Gastrocnemius medialis (tissue), 4 donors: ENCODE measurements around the gene RAB3D. TPM values are rescaled to one million over a fixed set of nuclear protein-coding genes. Genes with fewer than 3 reads are reported as not detected.
"Not testable (repeated sequence)": the region's sequence is repeated elsewhere in the genome, so short reads cannot be mapped to it uniquely, and the experiment has no call there.

Experiments
- ATAC-seq, 2 donors: fragments of 150-250 bp; one replicate each; pipeline ENCODE4 v1.9.1; 2016
- DNase-seq, 2 donors: peaks; one replicate each; pipeline ENCODE4 v3.0.0-alpha.2; 2019
- H3K27ac ChIP-seq, 4 donors: fragments of 200-600 bp; sonication (generic); 1 replicate in 1 of 4; 2 replicates in 3 of 4; pipeline ENCODE4 v1.5.1; 2016 to 2018; ENCODE audit warnings: mild to moderate bottlenecking in 2 of 4, moderate library complexity in 1 of 4
- H3K27me3 ChIP-seq, 3 donors: fragments of 200-600 bp; sonication (generic) in 2 of 3; 1 replicate in 1 of 3; 2 replicates in 2 of 3; pipeline versions ENCODE4 v1.5.1 to v1.6.0; 2016 to 2019; ENCODE audit warnings: mild to moderate bottlenecking in 1 of 3, moderate library complexity in 1 of 3
- H3K36me3 ChIP-seq, 2 donors: fragments of 200-600 bp; sonication (generic) in 1 of 2; one replicate each; pipeline ENCODE4 v1.5.1; 2017 to 2018
- H3K4me1 ChIP-seq, 2 donors: fragments of 200-600 bp; sonication (generic) in 1 of 2; one replicate each; pipeline ENCODE4 v1.5.1; 2016 to 2017; ENCODE audit warnings: mild to moderate bottlenecking in 2 of 2
- H3K4me3 ChIP-seq, 4 donors: fragments of 200-600 bp; sonication (generic) in 3 of 4; 1 replicate in 1 of 4; 2 replicates in 3 of 4; pipeline ENCODE4 v1.5.1; 2016 to 2019; ENCODE audit warnings: mild to moderate bottlenecking in 2 of 4
- H3K9me3 ChIP-seq, 3 donors: fragments of 200-600 bp; sonication (generic) in 2 of 3; 1 replicate in 1 of 3; 2 replicates in 2 of 3; pipeline ENCODE4 v1.5.1; 2016 to 2019
- POLR2A ChIP-seq, 2 donors: fragments of 450-650 bp; IDR thresholded peaks; one replicate each; pipeline ENCODE4 v1.6.1; 2017; ENCODE audit warnings: antibody characterized with exemption in 2 of 2, mild to moderate bottlenecking in 2 of 2, moderate library complexity in 2 of 2
- in situ Hi-C, 4 donors: fragments of 200-750 bp; cut with MboI; loops; one replicate each; pipeline versions ENCODE4 v1.15.0 to v1.8.0; 2017; ENCODE audit warnings: low sequenced_read_pairs in 4 of 4
- intact Hi-C: fragments of 100-400 bp; cut with DNase I; formaldehyde crosslinking; loops from one replicate; pipeline ENCODE4 v1.15.1; 2023; ENCODE audit warnings: low total_unique reads
- total RNA-seq, 4 donors: library from RNA; depleted of rRNA; stranded (reverse); fragments of >200 nt; gene quantifications; one replicate each; pipeline versions ENCODE4 v1.1.0 to v1.2.3, GENCODE V29; 2016
- TF ChIP-seq, protein P1 (sequence below), 5 experiments: fragments of 450-650 bp in 3 of 5; fragments of 200-600 bp in 2 of 5; sonication (generic) in 2 of 5; IDR thresholded peaks in 4 of 5; conservative IDR thresholded peaks in 1 of 5; 1 replicate in 4 of 5; 2 replicates in 1 of 5; pipeline ENCODE4 v1.5.1; 2016 to 2019; ENCODE audit warnings: antibody characterized with exemption in 5 of 5, mild to moderate bottlenecking in 3 of 5, moderate library complexity in 3 of 5

RAB3D gene
- total RNA-seq, 4 donors from 2014 or later: 1.5 to 3.9 (median 2.4) TPM

DNA sequence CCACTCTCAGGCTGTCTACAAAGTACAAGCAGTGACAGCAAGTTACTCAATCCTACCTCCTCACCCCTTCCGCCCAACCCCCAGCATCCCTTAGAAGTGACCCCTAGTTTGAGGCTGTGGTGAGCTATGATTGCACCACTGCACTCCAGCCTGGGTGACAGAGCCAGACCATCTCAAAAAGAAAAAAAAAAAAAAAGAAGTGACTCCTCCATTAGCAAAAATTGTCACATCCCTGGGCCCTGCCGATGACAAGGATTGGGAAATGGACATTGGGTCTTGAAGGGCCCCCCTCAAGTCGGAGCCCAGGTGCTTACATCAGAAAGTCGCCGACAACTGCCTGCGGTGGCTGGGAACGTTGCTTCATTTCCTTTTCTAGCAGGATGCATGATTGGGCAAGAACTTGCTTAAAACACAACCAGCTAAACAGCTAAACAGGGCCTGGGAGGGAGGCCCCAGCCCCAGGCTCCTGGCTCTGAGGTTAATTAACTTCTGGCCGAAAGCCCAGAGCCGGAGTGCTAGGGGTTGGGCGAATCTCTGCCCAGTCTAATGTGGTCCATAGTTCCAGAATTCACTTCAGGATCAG, 15.3 kb downstream of the RAB3D start:
- DNase-seq (peak; percentile 53 to 78), ATAC-seq (peak; percentile 88 to 89)
- Histone ChIP-seq H3K4me1 (peaks cover 10 to 11% of the 10 kb centered on the region in 2 donors), H3K36me3 (peaks cover 0 to 20% of the 10 kb centered on the region in 2 donors), H3K27me3 (no peaks in the 10 kb centered on the region), H3K4me3 (no peak overlapping the region), H3K27ac (peak overlapping the region; percentile 71 to 80 (median 74)), H3K9me3 (no peaks in the 10 kb centered on the region)
- intact Hi-C loops: no loop called here
- TF ChIP-seq POLR2A (IDR thresholded peaks at IDR 0.05): no peak
- TF ChIP-seq, protein P1, sequence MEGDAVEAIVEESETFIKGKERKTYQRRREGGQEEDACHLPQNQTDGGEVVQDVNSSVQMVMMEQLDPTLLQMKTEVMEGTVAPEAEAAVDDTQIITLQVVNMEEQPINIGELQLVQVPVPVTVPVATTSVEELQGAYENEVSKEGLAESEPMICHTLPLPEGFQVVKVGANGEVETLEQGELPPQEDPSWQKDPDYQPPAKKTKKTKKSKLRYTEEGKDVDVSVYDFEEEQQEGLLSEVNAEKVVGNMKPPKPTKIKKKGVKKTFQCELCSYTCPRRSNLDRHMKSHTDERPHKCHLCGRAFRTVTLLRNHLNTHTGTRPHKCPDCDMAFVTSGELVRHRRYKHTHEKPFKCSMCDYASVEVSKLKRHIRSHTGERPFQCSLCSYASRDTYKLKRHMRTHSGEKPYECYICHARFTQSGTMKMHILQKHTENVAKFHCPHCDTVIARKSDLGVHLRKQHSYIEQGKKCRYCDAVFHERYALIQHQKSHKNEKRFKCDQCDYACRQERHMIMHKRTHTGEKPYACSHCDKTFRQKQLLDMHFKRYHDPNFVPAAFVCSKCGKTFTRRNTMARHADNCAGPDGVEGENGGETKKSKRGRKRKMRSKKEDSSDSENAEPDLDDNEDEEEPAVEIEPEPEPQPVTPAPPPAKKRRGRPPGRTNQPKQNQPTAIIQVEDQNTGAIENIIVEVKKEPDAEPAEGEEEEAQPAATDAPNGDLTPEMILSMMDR (IDR thresholded peaks at IDR 0.05 in 4 of 5, conservative IDR thresholded peaks at IDR 0.05 in 1 of 5): no peak
- in situ Hi-C loops: no loop called here

DNA sequence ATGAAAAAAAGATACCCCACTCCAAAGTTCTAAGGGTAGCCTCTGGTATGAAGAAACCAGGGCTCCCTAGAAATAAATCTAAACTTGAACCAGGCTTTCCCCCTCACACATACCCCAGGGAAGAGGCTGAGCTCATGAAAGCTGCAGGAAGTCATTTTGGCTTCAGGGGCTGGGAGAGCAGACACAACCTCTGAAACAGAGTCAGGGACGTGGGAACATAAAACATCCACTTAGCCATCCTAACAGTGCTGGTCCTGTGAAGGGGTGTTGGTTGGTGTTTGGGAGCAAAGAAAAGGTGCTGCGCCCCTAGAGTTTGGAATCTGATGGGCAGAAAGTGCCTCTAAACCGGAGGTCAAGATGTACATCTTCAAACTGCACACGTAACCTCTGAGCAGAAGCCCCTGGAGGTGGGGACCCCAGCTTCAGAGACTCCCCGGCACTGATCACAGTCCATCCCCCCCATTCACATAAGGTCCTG, 15.8 kb downstream of the RAB3D start:
- Histone ChIP-seq H3K4me1 (peaks cover 10 to 11% of the 10 kb centered on the region in 2 donors), H3K9me3 (no peaks in the 10 kb centered on the region), H3K27ac (peak overlapping the region; percentile 71 to 80 (median 74)), H3K36me3 (peaks cover 0 to 20% of the 10 kb centered on the region in 2 donors), H3K4me3 (no peak overlapping the region), H3K27me3 (peaks cover 0 to 5% (median 0%) of the 10 kb centered on the region in 3 donors)
- no peak for TF ChIP-seq POLR2A (IDR thresholded peaks at IDR 0.05)
- TF ChIP-seq, protein P1 (IDR thresholded peaks at IDR 0.05 in 4 of 5, conservative IDR thresholded peaks at IDR 0.05 in 1 of 5): no peak
- in situ Hi-C loops (no loop called here), intact Hi-C loops (no loop called here)
- DNase-seq (no peak), ATAC-seq (no peak)

DNA sequence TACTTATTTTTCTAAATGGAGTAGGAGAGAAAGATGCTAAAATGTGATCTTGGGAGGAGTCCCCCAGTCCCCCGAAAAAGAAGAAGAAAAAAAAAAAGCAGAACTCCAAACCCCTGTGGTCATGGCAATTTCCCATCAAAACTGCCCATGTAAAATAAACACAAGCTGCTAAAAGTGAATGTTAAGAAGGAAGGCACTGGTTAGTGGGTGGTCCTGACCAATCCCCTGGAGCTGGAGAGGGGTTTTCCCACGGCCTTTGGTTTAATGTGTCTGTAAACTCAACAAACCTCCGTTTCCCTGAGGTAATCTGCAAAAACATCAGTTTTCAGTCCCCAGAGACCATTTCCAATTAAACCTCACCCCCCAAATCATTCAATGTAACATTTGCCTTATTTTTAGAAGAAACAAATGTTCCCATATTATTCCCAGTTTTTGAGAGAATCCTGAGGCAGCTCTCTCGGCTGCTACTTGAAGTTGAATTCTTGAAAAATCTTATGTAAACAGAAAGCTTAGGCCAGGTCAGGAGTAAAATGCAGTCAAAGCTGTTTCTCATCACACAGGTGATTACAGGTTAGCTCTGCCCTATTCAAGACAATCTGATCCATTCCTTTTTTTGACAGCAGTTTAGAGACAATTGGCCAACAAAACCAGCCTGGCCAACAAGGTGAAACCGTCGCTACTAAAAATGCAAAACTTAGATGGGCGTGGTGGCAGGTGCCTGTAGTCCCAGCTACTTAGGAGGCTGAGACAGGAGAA, 17.0 kb downstream of the RAB3D start:
- H3K27ac ChIP-seq: peak overlapping the region in 2 of 4 donors; percentile 71 to 76
- peaks cover 0 to 11% of the 10 kb centered on the region in 2 donors for H3K36me3 ChIP-seq
- TF ChIP-seq, protein P1 (IDR thresholded peaks at IDR 0.05 in 4 of 5, conservative IDR thresholded peaks at IDR 0.05 in 1 of 5): no peak
- no peak for TF ChIP-seq POLR2A (IDR thresholded peaks at IDR 0.05)
- DNase-seq (no peak), ATAC-seq (no peak)
- no peak overlapping the region for H3K4me3 ChIP-seq
- H3K4me1 ChIP-seq: peaks cover 10 to 11% of the 10 kb centered on the region in 2 donors
- no peaks in the 10 kb centered on the region for H3K9me3 ChIP-seq
- in situ Hi-C loops (no loop called here), intact Hi-C loops (no loop called here)
- peaks cover 0 to 6% (median 4%) of the 10 kb centered on the region in 3 donors for H3K27me3 ChIP-seq

DNA sequence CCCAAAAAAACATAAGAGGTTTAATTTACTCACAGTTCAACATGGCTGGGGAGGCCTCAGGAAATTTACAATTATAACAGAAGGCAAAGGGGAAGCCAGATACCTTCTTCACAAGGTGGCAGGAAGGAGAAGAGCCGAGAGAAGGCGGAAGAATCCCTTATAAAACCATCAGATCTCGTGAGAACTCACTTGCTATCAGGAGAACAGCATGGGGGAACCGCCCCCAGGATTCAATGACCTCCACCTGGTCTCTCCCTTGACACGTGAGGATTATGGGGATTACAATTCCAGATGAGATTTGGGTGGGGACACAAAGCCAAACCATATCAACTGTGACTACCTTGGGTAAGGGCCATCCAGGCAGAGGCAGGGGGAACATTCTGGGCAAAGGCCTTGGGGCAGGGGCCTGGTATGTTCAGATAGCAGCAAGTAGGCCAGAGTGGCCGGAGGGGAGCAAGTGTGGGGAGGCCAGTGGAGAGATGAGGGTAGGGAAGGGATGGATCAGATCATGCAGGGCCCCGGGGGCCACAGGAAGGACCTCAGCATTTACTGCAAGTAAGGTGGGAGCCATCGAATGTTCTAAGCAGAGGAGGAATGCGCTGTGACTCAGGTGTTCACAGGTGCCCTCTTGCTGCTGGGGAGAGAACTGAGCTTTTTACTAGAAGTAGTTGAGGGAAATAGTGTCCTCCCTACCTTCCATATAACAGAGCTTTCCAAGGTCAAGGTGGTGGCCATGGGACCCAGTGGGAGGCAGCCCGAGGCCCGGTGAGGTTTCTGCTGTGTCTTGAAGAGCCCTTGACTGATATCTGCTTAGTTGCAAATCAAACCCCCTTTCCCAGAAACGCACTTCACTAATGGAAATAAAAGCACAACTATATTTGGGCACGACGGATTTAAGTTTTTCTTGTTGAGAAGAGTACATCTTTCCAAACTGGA, 18.0 kb downstream of the RAB3D start:
- no peaks in the 10 kb centered on the region for H3K9me3 ChIP-seq
- peak overlapping the region in 1 of 4 donors; percentile 9 for H3K27ac ChIP-seq
- H3K27me3 ChIP-seq: peaks cover 0 to 6% (median 4%) of the 10 kb centered on the region in 3 donors
- intact Hi-C loops (no loop called here), in situ Hi-C loops (no loop called here)
- H3K36me3 ChIP-seq: peaks cover 0 to 1% of the 10 kb centered on the region in 2 donors
- DNase-seq (no peak), ATAC-seq (no peak)
- no peak overlapping the region for H3K4me3 ChIP-seq
- peaks cover 10 to 11% of the 10 kb centered on the region in 2 donors for H3K4me1 ChIP-seq
- no peak for TF ChIP-seq POLR2A (IDR thresholded peaks at IDR 0.05)
- TF ChIP-seq, protein P1 (IDR thresholded peaks at IDR 0.05 in 4 of 5, conservative IDR thresholded peaks at IDR 0.05 in 1 of 5): no peak

DNA sequence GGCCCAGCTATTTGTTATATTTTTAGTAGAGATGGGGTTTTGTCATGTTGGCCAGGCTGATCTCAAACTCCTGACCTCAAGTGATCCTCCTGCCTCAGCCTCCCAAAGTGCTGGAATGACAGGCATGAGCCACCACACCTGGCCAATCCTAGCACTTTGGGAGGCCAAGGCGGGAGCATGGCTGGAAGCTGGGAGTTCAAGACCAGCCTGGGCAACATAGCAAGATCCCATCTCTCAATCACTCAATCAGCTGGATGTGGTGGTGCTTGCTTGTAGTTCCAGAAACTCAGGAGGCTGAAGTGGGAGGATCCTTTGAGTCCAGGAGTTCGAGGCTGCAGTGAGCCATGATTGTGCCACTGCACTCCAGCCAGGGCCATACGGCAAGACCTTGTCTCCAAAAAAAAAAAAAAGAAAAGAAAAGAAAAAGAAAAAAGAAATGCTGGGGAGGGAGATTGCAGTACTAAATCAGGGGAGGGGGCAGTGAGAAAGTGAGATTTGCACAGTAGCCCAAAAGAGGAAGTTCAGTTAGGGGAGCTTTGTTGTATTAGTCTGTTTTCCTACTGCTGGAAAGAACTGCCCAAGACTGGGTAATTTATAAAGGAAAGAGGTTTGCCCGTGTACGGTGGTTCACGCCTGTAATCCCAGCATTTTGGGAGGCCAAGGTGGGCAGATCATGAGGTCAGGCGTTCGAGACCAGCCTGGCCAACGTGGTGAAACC, 19.0 kb downstream of the RAB3D start:
- DNase-seq, H3K9me3 ChIP-seq, H3K27me3 ChIP-seq, ATAC-seq, H3K36me3 ChIP-seq, H3K27ac ChIP-seq, intact Hi-C loops, in situ Hi-C loops, H3K4me3 ChIP-seq: not testable (repeated sequence)
- peaks cover 10 to 11% of the 10 kb centered on the region in 2 donors for H3K4me1 ChIP-seq
